ENCODE results near the gene SMTNL2.
"Not testable (repeated sequence)": the region's sequence is repeated elsewhere in the genome, so short reads cannot be mapped to it uniquely, and the experiment has no call there.

Gene SMTNL2

DNA sequence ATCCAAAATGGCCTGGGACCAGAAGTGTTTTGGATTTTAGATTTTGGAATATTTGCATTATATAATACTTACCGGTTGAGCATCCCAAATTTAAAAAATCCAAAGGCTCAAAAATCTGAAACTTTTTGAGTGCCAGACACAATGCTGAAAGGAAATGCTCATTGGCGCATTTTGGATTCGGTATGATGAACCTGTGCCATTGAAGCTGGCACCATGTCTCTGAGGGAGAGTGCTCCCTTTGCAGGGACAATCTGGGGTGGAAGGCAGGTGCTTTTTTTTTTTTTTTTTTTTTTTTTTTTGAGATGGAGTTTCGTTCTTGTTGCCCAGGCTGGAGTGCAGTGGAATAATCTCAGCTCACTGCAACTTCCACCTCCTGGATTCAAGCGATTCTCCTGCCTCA, 17.7 kb downstream of the SMTNL2 start:
- no peak for DNase-seq (ENCODE audit: low spot score)

DNA sequence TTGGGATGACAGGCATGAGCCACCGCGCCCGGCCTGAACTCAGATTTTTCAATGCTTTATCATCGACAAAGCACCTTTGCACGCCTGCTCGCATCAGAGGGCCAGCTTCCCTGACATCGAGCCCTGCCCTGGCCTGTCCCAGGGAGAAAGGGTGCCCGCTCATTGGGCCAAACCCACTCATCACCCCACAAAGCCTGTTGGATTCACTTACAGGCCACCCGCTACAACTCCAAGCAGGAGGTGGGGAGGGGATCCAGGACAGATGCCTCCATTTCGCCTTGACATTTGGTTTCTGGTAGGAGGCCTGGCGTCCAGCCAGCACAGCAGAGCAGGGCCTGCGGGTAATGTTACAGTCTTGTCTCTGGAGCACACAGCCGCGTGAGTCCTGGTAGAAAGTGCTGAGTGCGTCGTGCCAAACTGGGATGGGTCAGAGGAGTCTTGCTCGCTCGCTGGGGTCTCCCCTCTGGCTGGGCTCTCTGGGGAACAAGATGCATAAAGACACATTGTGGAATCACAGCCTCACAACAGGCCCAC, 19.8 kb downstream of the SMTNL2 start:
- DNase-seq (ENCODE audit: low spot score), result no peak

DNA sequence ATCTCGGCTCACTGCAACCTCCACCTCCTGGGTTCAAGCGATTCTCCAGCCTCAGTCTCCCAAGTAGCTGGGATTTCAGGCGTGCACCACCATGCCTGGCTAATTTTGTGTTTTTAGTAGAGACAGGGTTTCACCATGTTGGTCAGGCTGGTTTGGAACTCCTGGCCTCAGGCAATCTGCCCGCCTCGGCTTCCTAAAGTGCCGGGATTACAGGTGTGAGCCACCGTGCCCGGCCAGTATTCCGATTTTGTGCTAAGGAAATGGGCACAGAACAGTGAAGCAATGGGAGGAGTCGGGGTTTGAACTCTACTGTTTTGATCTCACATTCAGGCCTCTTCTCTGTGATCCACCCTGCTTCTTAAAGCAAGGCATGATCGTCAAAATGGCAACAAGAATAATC, 20.4 kb downstream of the SMTNL2 start:
- DNase-seq (ENCODE audit: low spot score), result not testable (repeated sequence)

DNA sequence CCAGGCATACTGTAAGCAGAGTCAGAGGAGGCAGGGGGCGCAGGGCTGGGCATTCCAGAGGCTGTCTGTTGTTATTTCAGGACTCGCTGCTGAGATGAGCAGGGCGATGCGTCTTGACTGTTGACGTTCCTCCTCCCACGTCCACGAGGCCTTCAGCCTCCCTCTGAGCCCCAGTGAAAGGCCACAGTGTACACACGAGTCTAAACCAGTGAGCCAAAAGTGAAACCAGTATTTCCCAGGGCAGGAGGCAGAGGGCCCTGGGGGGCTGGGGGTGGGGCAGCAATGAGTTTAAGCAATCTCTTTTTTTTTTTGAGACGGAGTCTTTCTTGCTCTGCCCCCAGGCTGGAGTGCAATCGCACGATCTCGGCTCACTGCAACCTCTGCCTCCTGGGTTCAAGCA, 21.5 kb downstream of the SMTNL2 start:
- DNase-seq (ENCODE audit: low spot score), result no peak

DNA sequence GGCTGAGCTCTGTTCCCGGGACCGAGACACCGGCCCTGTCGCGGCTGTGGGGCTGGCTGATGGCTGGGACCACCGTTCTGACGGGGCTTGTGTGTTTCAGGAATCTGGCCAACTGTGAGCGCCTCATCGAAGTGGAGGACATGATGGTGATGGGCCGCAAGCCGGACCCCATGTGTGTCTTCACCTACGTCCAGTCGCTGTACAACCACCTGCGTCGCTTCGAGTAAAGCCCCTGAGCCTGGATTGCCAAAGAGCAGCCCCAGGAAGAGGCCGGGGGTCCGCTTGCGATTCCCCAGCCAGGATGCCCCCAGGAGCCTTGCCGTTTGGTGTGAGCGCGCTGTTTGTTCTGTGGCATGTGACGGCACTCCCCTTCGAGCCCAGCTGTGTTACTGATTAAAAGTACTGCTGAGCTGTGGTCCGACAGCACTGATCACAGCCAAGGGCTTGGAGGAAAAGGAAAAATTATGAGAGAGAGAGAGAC, 23.0 kb downstream of the SMTNL2 start:
- no peak for DNase-seq (ENCODE audit: low spot score)

DNA sequence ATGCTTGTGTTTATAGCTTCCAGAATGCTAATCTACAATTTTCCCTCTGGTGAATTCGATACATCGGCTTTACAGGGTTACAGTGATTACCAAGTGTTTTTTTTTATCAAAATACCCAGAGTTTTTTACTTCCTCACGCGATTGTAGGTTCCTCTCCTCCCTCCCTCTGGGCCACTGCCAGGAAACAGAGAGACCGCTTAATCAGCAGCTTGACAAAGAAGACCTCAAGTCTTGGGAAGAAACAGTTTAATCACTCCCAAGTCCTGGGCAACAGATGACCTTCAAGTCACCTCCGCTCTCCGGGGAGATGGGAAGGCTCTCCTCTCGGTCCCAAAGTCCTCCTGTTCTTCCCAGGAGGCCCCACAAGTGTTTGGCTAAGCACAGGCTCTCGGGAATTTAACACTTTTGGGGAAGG, 23.5 kb downstream of the SMTNL2 start:
- no peak for DNase-seq (ENCODE audit: low spot score)

DNA sequence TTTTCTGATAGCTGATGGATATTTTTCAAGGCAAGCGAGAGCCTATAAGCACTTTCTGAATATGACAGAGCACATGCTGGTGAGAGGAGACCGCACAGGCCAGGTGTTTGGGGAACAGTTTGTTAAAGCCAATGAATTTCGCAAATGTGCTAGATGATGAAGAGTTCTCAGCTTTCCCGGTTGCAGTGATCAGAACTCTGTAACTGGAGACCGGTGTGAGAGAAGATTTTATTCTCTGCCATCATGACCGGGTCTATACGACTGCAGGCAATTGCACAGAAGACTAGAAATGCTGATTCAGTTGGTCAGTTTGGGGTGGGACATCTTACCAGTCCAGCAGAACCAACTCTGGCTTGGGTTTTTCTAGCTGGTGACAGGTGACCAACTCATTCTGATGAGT, 25.4 kb downstream of the SMTNL2 start:
- DNase-seq (ENCODE audit: low spot score), result no peak

DNA sequence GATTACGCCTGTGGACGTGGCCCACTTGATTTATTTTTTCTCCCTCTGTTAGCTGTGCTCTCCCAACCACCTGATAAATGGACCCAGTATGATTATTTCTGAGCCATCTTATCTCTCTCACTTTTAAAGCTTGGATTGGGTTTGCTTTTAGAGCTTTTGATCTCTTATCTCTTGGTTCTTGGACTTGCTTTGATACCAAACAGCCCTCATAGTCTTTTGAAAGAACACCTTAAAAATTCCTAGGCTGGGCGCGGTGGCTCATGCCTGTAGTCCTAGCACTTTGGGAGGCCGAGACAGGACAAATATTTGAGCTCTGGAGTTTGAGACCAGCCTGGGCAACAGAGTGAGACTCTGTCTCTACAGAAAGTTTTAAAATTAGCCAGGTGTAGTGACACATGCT, 25.8 kb downstream of the SMTNL2 start:
- DNase-seq (ENCODE audit: low spot score), result no peak

DNA sequence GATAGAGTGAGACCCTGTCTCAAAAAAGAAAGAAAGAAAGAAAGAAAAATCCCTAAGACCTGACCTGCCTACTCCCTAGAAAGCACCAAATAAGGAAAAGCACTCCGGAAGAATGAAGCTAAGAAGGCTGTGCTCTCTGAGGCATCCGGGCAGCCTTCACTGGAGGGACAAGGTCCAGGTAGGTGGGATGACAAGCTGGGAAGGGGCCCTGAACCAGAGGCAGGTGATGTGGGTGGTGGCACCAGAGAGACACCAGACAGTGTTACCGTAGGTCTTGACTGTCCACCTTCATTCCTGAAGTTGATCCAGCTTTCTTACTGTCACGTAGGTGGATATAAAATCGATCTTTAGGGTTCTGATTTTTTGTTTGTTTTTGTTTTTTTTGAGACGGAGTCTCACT, 26.3 kb downstream of the SMTNL2 start:
- DNase-seq (ENCODE audit: low spot score), result no peak

DNA sequence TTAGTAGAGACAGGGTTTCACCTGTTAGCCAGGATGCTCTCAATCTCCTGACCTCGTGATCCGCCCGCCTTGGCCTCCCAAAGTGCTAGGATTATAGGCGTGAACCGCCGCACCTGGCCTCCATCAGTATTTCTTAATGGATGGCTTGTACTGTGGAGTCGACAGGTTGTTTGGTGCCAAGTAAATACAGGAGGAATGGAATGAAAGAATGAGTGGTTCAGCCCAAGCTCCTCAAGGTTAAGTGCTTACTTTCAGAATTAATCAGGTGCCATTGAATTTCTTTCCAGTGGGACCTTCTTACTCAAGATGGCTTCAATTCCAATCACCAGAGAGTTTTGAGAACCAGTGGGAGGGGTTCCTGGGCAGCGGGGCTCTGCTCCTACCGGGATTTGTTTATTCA, 32.1 kb downstream of the SMTNL2 start:
- DNase-seq (ENCODE audit: low spot score), result no peak

DNA sequence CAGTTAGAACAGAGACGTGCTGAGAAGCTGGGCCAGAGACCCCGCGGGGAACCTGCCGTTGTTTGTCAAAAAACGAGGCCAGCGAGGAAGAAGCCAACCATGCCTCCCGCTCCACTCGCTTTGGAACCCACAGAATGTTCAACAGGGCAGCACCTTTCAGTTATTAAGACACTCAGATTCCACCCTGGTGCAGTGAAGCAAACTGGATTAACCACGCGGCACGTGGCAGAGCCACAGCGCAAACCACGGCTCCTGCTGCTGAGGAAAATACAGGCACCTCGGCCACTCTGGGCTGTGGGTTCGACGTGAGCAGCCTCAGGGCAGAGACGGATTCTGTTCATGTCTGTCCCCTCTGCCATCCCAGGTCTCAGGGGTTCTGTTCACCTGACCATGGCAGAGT, 32.8 kb downstream of the SMTNL2 start:
- no peak for DNase-seq (ENCODE audit: low spot score)

DNA sequence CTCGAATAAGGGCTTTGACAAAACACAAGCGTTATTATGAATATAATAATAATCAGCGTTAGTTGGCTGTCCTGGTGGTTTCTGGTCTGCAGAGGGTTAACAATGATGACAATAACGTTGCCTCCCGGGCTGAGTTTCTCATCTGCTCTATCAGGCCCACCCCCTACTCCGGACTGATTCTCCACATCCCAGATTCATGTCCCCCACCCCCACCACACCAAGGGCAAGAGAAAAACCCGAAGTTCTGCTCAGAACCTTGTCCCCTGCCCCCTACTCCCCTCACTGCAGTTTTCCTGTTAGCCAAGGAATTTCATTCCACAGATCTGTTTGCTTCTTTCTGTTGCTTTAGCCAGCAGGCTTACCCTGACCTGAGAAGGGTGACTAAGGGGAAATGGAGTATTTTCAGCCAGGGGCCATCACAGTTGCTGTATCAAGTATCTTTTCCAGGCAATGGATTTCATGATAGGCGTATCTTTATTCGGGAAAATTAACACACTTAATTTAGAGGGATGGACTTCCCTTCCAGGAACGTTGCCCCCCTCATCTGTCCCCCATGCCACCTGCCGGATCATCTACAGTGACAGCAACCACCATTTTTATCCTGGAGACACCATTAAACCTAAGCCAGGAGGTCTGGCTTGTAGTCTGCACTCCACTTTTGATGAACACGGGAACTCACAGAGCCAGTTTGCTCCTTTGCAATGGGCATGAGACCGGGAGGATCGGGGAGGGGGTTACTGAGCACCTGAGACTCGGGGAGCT, 33.4 kb downstream of the SMTNL2 start:
- DNase-seq (ENCODE audit: low spot score), result no peak

DNA sequence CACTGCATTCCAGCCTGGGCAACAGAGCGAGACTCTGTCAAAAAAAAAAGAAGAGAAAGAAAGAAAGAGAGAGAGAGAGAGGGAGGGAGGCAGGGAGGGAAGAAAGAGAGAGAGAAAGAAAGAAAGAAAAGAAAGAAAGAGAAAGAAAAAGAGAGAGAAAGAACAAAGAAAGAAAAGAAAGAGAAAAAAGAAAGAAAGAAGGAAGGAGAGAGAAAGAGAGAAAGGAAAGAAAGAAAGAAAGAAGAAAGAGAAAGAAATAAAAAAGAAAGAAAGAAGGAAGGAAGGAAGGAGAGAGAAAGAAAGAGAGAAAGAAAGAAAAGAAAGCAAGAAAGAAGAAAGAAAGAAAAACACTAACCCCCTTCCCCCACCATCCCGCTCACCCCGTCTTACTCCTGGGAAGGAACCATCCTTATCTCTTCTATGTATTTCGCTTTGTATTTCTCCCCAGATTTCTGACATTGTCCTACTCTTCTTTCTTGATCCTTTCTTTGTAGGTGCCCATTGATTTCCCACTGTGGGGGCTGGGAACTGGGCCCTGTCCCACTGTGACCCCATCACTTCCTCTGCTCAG, 36.3 kb downstream of the SMTNL2 start:
- no peak for DNase-seq (ENCODE audit: low spot score)

DNA sequence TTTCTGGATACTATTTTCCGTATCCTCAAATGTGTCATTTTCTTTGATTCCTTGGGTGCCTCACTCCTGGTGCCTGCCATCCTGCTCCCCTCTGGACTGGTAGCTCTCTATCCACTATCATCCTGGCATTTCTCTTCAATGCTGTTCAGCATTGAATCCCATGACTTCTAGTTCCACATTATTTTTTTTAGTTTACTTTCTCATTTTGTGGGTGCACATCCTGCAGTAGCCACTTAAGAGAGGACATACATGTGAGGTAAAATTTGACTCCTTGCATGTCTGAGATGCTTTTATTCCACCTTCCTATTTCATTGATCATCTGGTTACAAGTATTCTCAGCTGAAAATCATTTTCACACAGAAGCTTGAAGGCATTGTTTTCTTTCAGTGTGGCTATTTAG, 38.0 kb downstream of the SMTNL2 start:
- no peak for DNase-seq (ENCODE audit: low spot score)

DNA sequence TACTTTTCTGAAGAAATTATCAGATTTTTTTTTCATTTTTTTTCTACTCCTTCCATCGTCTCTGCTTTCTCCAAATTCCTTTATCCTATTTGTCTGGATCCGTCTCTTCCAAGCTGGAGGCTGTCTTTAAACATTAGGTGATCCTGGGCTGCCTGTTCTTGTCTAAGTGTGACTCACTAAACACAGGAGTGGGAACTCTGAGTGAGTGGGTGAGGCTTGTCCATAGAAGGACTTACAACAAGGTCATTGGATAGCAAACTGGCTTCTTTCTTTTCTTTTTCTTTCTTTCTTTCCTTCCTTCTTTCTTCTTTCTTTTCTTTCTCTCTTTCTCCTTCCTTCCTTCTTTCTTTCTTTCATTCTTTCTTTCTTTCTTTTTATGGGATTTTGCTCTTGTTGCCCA, 38.9 kb downstream of the SMTNL2 start:
- DNase-seq (ENCODE audit: low spot score), result no peak

DNA sequence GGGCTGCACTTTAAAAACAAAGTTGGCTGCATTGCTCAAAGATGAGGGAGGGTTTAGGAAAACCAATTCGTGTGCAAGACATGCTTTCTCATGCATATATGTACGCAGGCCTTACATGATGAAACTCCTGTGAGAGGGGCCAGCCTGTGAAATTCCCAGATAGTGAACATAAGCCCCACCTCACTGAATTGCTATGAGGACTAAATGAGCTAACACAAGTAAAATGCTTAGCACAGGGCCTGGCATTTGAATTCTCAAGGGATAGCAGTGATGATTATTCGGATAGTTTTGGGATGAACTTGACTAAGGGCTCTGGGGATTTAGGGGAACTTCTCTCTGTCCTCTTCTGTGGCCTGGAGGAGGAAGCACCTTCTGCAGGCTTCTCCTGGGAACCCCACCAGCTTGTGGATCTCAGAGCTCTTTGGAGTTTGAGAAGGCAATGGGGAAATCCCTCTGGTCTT, 40.2 kb downstream of the SMTNL2 start:
- not testable (repeated sequence) for DNase-seq (ENCODE audit: low spot score)

DNA sequence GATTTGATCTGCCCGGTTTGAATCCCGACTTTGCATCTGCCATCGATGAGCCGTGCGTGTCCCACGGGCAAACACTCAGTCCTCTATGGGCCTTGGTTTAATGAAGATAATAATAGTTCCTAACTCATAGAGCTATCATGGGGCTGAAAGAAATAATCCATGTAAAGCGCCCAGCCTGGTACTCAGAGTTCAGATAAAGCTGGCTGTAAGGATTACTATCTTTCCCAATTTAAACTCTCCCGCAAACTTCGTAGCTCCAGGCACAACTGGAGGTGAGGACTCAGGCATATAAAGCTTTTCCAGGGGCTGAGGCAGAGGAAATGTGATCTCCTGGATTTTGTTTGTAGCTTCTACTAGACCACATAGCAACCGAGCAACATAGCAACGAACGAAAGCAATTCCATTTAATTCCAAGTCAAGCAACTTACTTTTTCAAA, 40.9 kb downstream of the SMTNL2 start:
- DNase-seq (ENCODE audit: low spot score), result no peak

DNA sequence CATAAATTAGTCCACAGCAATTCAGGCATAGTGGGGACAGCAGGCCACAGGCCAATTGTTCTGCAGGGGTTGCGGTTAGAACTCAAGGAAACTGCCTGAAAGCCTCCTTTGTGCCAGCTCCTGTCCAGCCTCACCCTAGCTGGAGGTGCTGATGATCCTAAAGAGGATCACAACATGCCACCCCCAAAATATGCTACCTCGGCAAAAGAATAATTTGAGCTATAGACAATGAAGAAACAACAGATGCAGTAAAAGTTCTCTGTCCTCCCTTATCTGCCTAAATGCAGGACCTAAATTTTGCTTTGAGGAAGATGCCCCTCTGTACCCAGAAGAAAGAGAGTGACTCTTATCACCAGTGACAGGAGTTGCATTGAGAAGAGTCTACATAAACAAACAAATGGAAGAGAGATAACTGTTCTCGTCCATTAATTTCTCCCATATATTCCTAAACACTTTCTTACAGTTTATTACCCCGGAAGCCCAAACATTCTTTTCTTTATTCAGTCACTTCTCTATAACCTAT, 42.5 kb downstream of the SMTNL2 start:
- no peak for DNase-seq (ENCODE audit: low spot score)

DNA sequence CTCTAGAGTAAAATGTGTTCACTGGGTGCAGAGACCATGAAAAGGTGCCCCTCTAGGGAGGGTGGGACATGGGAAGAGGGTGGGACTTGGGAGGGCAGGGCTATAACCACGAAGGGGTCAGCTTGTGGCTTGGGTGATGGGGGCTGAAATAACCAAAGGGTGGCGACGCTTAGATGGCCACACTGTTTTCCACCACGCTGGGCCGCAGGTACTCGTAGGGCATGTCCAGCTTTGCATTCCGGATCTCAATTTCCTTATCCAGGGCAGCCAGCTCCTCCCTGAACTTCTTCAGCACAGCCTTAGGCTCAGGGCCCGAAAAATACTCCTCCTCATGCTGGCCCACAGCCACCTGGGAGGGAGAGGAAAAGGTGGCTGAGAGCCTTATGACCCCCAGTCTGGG, 47.1 kb downstream of the SMTNL2 start:
- no peak for DNase-seq (ENCODE audit: low spot score)

DNA sequence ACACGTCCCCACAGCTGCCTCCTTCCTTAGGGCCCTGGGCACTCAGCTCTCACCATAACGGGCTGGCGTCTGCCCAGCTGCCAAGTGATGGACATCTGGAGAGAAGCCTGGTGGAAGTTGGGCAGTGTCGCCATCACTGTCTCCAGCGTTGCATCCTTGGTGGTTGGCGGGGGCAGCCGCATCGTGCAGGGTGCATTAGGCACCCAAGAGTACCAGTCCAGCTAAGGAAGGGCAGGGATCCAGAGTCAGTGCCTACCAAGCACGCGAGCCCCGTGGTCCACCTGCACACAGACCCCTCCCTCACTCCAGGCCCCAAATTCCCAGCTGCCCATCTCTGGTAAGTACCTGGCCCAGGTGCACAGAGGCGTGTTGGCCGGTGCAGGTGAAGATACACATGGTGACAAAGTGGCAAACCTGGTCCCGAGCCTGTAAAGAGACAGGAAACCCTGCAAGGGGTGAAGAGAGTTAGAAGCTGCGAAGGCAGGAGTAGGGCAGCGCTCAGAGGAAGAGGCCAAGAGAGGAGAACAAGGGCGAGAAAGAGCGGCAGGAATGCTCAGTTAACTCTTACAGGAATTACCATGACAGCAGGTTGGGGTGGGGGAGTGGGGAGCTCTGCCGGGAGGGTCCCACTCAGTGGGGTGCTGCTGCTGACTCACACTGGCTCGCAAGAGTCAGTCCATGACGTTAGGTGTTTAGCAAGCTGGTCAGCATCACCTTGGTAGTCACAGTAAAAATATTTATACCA, 47.7 kb downstream of the SMTNL2 start:
- no peak for DNase-seq (ENCODE audit: low spot score)

DNA sequence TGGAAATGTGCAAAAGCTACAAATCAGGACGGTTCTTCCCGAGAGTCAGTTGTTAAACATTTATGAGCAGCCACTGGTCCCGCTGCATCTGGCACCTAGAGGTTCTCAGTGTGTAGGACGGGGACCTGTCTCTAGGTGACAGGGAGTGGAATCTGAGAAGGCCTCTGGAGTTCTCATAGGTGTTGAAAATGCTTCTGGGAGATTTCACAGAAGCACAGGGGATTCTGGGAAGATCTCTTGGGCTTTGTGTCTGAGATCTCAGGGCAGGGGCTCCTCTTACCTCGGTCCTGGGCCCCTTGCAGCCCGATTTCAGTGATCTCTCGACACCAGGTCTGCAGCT, 48.2 kb downstream of the SMTNL2 start:
- DNase-seq (ENCODE audit: low spot score), result no peak

DNA sequence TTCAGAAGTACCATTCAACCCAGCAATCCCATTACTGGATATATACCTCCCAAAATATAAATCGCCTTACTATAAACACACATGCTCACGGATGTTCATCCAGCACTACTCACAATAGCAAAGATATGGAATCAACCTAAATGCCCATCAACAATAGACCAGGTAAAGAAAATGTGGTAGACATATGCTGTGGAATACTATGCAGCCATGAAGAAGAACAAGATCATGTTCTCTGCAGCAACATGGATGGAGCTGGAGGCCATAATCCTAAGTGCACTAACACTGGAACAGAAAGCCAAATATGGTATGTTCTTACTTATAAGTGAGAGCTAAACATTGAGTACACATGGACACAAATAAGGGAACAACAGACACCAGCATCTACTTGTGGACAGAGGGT, 49.3 kb downstream of the SMTNL2 start:
- no peak for DNase-seq (ENCODE audit: low spot score)

DNA sequence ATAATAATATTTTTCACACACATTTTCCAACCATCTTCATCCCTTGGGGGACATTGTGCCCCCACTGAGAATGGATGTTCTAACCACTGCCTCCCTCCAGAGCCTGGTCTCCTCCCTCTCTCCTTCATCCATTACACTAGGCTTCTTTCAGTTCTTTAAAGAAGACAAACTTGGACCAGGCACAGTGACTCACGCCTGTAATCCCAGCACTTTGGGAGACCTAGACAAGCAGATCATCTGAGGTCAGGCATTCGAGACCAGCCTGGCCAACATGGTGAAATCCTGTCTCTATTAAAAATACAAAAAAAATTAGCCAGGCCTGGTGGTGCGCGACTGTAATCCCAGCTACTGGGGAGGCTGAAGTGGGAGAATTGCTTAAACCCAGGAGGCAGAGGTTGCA, 50.6 kb downstream of the SMTNL2 start:
- DNase-seq (ENCODE audit: low spot score), result no peak
